ENCODE data around the gene FAM111A.

DNA sequence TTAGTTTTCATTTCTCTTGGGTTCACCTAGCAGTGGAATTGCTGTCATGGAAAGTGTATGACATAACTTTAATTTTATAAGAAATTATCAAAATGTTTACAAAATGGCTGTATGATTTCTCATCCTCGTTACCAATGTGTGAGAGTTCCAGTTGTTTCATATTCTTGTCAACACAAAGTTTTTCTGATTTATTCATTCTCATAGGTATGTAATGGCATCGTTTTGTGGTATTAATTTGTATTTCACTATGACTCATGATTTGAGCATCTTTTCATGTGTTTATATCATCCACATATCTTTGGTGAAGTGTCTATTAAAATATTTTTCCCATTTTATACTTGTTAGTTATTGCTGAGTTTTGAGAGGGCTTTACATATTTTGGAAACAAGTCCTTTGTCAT is 30.2 kb upstream of the FAM111A start:
- TF ChIP-seq, protein P1, sequence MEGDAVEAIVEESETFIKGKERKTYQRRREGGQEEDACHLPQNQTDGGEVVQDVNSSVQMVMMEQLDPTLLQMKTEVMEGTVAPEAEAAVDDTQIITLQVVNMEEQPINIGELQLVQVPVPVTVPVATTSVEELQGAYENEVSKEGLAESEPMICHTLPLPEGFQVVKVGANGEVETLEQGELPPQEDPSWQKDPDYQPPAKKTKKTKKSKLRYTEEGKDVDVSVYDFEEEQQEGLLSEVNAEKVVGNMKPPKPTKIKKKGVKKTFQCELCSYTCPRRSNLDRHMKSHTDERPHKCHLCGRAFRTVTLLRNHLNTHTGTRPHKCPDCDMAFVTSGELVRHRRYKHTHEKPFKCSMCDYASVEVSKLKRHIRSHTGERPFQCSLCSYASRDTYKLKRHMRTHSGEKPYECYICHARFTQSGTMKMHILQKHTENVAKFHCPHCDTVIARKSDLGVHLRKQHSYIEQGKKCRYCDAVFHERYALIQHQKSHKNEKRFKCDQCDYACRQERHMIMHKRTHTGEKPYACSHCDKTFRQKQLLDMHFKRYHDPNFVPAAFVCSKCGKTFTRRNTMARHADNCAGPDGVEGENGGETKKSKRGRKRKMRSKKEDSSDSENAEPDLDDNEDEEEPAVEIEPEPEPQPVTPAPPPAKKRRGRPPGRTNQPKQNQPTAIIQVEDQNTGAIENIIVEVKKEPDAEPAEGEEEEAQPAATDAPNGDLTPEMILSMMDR (conservative IDR thresholded peaks at IDR 0.05; ENCODE audit: low read depth, low read length) = no peak
- TF ChIP-seq EZH2 (IDR thresholded peaks at IDR 0.05; ENCODE audit: borderline replicate concordance, low read depth, low read length, poor library complexity, severe bottlenecking) = no peak

Data from A673 (cell line).